ENCODE data around the gene CTSZ. TPM values are rescaled to one million over a fixed set of nuclear protein-coding genes. Genes with fewer than 3 reads are reported as not detected.

CTSZ gene
- total RNA-seq, 1 experiment from 2014 or later: 194 TPM

GRCh38 chr20:58976061-58976730, 30.9 kb downstream of the CTSZ start:
- intact Hi-C loops (cut with micrococcal nuclease; ENCODE audit: unreplicated experiment): no loop called here
- no peaks in the 10 kb centered on the region for H3K79me2 ChIP-seq (ENCODE audit: low read depth)
- no peak overlapping the region for H3K27ac ChIP-seq
- H3K9me3 ChIP-seq (ENCODE audit: insufficient read depth, low read depth): no peaks in the 10 kb centered on the region
- 0 out of 2 replicates have a peak, but pooled peaks cover 4% of the 10 kb centered on the region for H3K4me1 ChIP-seq (replicated peaks; ENCODE audit: insufficient read depth)
- BruUV-seq (replicated peaks): no TSS peak
- no peaks in the 10 kb centered on the region for H3K36me3 ChIP-seq (ENCODE audit: low read depth)
- no peaks in the 10 kb centered on the region for H3K27me3 ChIP-seq (ENCODE audit: insufficient read depth, low read depth)
- ChIA-PET POLR2A (ENCODE audit: unreplicated experiment) (no interaction called here), CTCF (no interaction called here)
- no peak overlapping the region for H3K4me2 ChIP-seq
- DNase-seq: no peak
- H3F3A ChIP-seq (ENCODE audit: insufficient read depth, low read depth): no peaks in the 10 kb centered on the region
- H3K4me3 ChIP-seq: no peak overlapping the region
- no peaks in the 10 kb centered on the region for H3K9me2 ChIP-seq (ENCODE audit: insufficient read depth)
- TF ChIP-seq EZH2 (IDR thresholded peaks at IDR 0.05; ENCODE audit: low read depth) (no peak), CTCF (conservative IDR thresholded peaks at IDR 0.05) (no peak)
- H2AFZ ChIP-seq: no peak overlapping the region
- no peaks in the 10 kb centered on the region for H4K20me1 ChIP-seq (ENCODE audit: insufficient read depth)

- ChIA-PET POLR2A (ENCODE audit: unreplicated experiment) (no interaction called here), CTCF (no interaction called here)
- intact Hi-C loops (cut with micrococcal nuclease; ENCODE audit: unreplicated experiment): no loop called here
- H3K27ac ChIP-seq: no peak overlapping the region
- no peak overlapping the region for H2AFZ ChIP-seq
- no TSS peak for BruUV-seq (replicated peaks)
- no peaks in the 10 kb centered on the region for H3K79me2 ChIP-seq (ENCODE audit: low read depth)
- no peak overlapping the region for H3K4me2 ChIP-seq
- H3K4me1 ChIP-seq (replicated peaks; ENCODE audit: insufficient read depth): no peaks in the 10 kb centered on the region
- H3K36me3 ChIP-seq (ENCODE audit: low read depth): no peaks in the 10 kb centered on the region
- H4K20me1 ChIP-seq (ENCODE audit: insufficient read depth): no peaks in the 10 kb centered on the region
- H3K9me3 ChIP-seq (ENCODE audit: insufficient read depth, low read depth): no peaks in the 10 kb centered on the region
- no peaks in the 10 kb centered on the region for H3K27me3 ChIP-seq (ENCODE audit: insufficient read depth, low read depth)
- no peak overlapping the region for H3K4me3 ChIP-seq
- no peak for DNase-seq
- H3F3A ChIP-seq (ENCODE audit: insufficient read depth, low read depth): no peaks in the 10 kb centered on the region
- H3K9me2 ChIP-seq (ENCODE audit: insufficient read depth): no peaks in the 10 kb centered on the region
- TF ChIP-seq CTCF (conservative IDR thresholded peaks at IDR 0.05): no peak
- no peak for TF ChIP-seq EZH2 (IDR thresholded peaks at IDR 0.05; ENCODE audit: low read depth)
Measured at GRCh38 chr20:58975353-58975752, 31.7 kb downstream of the CTSZ start.

GRCh38 chr20:58973866-58974265, 33.2 kb downstream of the CTSZ start:
- no peak for DNase-seq
- ChIA-PET POLR2A (ENCODE audit: unreplicated experiment) (no interaction called here), CTCF (no interaction called here)
- no peak overlapping the region for H2AFZ ChIP-seq
- no peaks in the 10 kb centered on the region for H3K79me2 ChIP-seq (ENCODE audit: low read depth)
- H3K4me1 ChIP-seq (replicated peaks; ENCODE audit: insufficient read depth): no peaks in the 10 kb centered on the region
- no peak overlapping the region for H3K27ac ChIP-seq
- H3F3A ChIP-seq (ENCODE audit: insufficient read depth, low read depth): no peaks in the 10 kb centered on the region
- H4K20me1 ChIP-seq (ENCODE audit: insufficient read depth): no peaks in the 10 kb centered on the region
- BruUV-seq (replicated peaks): no TSS peak
- no peaks in the 10 kb centered on the region for H3K9me2 ChIP-seq (ENCODE audit: insufficient read depth)
- H3K9me3 ChIP-seq (ENCODE audit: insufficient read depth, low read depth): no peaks in the 10 kb centered on the region
- no peak overlapping the region for H3K4me2 ChIP-seq
- H3K4me3 ChIP-seq: no peak overlapping the region
- no peaks in the 10 kb centered on the region for H3K36me3 ChIP-seq (ENCODE audit: low read depth)
- intact Hi-C loops (cut with micrococcal nuclease; ENCODE audit: unreplicated experiment): no loop called here
- TF ChIP-seq EZH2 (IDR thresholded peaks at IDR 0.05; ENCODE audit: low read depth): no peak
- TF ChIP-seq CTCF (conservative IDR thresholded peaks at IDR 0.05): no peak
- no peaks in the 10 kb centered on the region for H3K27me3 ChIP-seq (ENCODE audit: insufficient read depth, low read depth)

All from PC-9 (cell line).